Measurements from ENCODE around the gene PSTPIP1.

The PSTPIP1 gene

DNA sequence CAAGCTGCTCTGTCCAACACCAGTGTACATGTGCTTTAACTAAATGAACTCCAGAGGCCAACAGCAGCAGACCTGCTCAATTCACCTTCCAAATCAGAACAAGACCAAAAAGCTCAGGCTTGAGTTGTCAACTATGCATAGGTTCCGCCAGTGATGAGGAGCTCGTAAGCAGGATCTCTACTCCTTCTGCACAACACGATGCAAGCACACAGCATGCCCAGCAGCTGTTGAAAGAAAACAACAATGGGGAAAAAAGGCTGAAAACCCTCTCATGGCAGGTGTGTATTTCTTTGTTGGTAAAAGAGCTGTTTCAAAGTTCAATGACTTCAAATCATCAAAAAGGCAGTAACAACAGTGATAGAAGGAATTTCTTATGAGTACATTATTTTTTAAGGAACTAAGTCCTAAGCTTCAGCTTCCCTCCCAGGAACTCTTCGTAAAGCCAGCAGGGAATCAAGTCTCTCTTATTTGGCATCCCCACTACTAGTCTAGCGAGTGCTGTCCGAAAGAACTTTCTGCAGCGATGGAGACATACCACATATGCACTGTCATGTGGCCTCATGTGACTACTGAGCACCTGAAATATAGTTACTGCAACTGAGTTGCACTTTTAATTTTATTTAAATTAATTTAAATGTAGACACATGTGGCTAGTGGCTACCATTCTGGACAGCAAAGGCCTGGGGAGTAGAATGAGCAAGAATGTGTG, 51.9 kb downstream of the PSTPIP1 start:
- DNase-seq, result no peak

DNA sequence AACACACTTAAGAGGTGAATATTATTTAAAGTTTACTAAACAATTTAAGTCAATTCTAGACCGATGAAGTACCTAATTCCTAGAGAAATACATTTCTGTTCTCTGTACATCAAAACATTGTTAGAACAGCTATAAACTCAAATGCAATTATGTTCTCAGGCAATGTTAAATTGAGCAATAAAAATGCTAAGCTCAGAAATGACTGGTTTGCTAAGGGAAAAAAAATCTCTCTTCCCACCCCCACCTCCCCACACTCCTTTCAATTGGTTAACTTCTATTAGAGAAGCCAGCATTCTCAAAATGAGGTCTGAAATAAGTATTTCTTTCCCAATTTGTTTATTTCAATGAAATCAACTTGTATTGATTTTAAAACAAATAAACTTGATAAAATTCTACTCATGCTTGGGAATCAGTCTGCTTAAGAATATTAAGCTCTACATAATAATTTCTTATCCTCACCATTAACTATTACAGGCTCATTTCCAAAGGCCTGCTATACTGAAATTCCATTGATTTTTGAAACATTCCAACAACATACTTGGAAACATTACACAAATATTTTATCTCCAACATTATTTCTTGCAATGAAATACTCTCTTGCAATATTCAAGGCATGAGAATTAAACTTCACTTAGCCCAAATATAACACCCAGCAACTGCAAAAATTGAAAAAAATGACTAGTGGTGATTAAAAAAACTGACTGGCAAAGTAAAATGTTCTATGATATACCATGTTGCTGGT, 53.4 kb downstream of the PSTPIP1 start:
- no peak for DNase-seq

DNA sequence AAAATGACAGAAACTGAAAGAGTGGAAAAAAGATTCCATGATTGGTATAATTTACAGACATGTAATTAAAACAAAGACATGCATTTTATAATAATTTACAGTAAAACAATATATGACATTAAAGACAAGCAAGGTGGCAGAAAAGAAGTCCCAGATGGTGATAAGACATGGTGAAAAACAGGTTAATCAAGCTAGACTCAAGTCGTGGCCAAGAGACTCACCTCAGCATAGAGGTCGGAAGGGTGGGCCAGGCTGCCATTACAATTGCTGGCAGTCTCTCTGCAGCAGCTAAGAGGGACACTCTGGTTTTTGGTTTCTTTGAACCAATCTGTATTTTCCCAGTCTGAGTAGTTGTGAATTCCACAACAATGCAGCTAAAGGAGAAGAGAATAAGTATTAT, 57.6 kb downstream of the PSTPIP1 start:
- no peak for DNase-seq

DNA sequence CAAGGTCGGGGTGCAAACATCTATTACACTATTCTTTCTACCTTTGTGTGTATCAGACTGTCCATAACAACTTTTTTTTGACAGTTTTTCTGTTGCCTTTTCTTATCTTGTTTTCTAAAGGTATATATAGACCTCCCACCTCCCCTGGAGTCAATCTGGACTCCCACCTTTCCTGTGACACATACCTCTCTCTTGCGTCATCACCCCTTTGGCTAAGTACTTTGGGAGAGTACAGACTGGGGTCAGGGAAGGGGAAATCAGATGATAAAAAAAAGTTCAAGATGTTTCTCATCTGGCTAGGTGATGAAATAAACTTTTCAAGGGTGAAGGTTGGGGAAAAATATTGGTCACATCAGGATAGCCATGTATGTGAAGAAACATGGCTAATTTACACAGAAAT, 58.8 kb downstream of the PSTPIP1 start:
- no peak for DNase-seq

DNA sequence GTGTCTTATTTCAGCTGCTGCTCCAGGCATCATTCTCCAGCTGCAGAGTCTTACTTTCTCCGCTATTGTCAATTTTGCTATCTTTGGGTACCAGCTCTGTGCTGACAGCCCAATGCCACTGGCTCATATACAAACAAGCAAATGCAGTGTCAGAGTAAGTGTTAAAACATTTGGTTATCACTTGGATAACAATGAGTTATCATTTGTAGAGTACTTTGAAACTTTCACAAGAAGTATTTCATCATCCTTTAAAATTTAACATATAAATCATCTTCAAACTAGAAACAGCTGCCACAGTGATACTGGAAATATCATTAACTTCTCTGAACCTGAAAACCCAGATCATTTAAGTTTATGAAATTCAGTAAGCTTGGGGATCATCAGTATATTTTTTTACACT, 62.1 kb downstream of the PSTPIP1 start:
- DNase-seq, result no peak

DNA sequence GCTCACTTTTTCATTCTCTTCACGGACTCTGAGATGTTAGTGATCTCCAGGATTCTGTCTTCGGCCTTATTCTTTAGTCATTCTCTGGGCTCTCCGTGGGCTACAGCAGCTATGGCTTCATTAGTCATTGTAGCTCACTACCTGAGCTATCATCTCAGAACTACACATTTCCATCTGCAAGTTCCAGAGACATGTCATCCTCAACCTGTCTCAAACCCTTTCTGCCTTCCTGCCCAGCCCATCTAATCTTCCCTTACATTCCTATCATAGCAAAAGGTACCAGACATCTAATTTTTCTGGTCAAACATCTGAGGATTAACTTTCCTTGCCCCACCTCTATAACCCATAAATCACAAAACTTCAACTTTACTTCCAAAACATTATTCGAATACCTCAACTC, 62.8 kb downstream of the PSTPIP1 start:
- no peak for DNase-seq

DNA sequence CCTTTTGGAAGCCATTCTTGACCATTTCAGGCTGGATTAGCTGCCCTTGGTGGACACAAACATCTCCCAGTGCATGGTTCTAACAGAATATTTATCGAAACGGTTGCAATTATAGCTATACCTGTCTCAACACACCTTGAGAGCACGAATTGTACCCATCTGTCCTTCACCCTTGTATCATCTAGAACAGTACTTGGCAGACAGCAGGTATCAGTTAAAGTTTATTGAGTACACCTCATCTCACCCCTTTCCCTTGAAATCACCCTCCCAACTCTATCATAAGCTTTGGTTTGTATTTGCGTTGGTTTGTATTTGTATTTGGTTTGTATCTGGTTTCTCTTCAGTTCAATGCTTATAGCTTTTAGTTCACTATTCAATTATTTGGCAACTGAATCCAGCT, 63.5 kb downstream of the PSTPIP1 start:
- DNase-seq, result no peak

DNA sequence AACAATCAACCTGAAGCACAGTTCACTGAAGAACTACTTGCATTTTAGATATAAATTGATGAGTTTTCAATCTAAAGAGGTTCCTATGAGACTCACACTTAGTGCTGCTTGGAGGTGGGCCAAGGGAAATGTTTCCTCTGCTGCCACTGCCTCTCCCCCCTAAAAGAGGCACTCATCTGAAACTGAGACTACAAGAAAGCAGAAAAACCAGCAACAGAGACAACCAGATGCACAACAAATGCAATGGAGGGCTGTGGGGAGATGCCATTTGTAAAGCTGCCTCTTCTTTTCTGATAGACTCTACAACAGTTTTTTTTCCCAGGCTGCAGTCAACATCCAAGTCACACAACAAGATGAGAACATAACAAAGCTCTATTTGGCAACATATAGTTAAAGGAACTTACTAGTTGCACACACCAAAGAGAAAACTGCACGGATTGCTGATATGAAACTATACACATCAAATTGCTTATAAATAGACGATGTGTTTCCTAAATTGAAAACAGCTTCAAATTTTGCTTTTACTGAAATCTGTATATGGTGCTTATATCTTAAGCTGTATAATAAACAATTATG, 64.9 kb downstream of the PSTPIP1 start:
- DNase-seq, result no peak

DNA sequence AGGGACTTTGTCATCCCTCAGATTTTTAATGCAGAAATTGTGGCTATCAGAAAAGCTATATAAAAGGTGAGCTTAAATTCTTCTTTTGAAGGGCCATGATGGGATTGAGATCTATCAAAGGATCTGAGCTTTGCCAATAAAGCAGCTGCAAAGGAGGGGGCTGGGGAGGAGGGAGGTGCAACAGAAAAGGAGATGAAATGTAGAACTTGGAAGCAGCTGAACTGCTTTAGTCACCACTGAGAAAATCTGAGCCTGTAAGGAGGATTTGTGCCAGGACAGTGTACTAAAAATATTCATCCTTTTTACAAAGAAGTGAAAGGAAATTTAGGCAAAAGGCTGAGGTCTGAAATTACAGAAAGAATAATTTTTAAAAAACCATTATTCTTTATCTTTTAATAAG, 65.6 kb downstream of the PSTPIP1 start:
- no peak for DNase-seq

DNA sequence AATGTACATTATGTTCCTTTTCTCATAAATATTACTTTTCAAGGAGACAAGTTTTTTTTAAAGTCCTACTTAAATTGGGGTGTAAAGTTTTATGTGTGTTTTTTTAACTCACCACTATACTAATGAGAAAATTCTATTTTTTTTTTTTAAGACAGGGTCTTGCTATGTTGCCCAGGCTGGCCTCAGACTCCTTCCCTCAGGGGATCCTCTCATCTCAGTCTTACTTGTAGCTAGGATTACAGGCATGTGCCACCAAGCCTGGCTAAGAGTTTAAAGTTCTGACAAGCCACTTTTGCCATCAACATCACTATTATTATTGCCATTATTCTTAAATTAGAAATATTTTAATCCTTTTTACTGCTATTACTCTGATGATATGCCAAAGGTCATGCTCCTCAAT, 68.3 kb downstream of the PSTPIP1 start:
- no peak for DNase-seq

DNA sequence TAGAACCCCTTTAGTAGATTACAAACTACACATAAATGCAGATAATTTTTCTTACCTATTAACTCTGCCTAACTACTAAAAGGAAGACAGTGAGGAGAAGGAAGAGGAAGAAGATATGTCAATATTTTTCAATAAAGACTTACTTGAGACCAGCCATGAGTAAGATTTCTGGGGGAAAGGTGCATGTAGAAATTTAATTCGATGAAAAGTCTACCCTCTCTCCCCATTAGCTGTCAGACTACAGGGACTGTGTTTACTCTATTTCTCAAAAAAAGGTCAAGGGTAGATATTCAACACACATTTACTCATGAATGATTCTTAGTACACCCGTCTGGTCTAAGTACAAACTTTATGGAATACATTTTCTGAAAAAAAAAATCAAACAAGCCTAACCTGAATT, 69.1 kb downstream of the PSTPIP1 start:
- no peak for DNase-seq

DNA sequence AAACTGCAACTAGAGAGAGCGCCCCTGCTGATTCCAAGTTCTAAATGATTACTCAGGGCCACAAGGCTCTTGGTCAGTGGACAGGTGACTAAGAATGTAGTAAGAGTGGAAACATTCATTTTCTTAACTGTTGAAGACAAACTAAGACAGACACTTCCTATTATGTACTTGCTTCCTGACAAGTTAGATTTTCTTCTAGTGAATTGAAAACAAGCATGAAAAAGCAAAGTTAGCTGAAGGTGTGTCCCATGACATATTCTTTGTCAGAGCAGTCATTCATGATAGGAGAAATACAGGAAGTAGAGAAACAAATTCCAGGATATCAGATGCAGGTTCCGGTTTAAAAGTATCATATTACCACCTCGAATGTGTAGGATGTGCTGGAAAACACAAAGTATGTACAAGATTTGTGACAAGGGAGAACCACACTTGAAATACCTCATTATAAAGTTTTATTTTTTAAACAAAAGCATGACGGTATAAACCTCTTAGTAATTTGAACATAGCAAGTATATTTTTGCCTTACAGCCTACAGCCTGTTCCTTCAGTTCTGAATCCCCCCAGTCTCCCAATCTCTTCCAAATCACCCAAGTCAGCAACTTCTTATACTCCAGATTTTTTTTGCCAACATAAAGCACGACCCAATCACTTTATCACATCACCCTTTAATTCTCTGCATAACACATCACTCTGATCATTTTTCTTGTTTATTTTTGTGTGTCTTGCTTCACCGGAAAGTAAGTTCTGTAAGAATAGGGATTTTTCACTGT, 69.8 kb downstream of the PSTPIP1 start:
- DNase-seq, result no peak

DNA sequence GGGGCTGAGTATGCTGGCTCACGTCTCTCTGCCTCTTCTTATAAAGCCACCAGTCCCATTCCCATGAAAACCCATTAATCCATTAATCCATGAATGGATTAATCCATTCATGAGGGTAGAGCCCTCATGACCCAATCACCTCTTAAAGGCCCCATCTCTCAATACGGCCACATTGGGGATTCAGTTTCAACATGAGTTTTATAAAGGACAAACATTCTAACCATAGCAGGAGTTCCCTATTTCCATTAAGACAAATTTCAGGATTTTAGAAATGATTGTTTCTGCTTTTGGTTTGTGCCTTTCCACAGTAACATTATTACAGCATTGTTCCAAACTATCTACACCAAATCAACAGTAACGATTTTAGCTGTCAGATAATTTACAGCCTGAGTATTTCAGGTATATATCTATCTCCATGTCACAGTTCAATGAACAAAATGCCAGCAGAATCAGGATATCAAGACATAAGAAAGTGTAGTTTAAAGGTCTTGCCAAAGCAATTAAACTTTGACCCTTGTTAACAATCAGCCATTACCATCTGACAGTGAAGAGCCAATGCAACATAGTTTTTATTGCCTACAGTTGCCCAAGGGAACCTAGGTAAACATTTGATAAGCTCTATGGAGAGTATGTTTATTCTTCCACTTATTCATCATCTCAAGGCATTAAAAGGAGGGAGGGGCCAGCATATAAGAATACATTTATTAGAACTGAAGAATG, 72.2 kb downstream of the PSTPIP1 start:
- no peak for DNase-seq

DNA sequence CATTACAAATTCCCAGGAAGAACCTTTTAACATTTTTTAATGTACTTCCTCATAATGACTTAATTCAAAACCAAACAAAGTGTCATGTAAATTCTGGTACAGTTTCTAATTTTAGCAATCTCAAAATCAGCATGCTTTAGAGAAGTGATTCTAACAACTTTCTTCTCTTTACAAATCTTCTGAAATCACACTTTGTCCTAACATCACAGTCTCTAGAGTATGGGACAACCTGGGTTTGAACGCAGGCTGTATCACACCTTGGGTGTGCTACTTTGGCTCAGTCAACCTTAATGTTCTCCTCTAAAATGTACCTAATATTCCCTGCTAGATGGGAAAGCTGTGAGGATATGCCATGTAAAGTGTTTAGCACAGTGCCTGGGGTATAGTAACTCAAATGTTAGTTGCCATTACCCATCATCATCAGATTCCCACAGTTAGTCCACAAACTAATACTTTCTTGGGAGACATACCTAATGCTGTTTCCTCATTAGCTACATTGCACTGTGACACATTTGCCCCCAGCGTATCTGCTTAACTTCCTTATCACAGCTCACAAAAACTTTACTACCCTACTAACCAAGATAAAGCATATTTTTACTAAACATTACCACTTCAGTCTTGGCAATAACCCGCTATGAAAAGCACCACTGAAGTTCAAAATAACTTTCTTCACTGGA, 72.9 kb downstream of the PSTPIP1 start:
- no peak for DNase-seq

DNA sequence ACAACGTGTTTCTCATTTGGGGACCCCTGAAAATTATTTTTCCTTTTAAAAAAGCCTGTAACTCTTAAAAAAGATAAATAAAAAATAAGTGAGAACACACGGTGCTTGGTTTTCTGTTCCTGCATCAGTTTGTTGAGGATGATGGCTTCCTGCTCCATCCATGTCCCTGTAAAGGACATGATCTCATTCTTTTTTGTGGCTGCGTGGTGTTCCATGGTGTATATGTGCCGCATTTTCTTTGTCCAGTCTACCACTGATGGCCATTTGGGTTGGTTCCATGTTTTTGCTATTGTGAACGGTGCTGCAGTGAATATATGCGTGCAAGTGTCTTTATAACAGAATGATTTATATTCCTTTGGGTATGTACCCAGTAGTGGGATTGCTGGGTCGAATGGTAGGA, 73.7 kb downstream of the PSTPIP1 start:
- no peak for DNase-seq

DNA sequence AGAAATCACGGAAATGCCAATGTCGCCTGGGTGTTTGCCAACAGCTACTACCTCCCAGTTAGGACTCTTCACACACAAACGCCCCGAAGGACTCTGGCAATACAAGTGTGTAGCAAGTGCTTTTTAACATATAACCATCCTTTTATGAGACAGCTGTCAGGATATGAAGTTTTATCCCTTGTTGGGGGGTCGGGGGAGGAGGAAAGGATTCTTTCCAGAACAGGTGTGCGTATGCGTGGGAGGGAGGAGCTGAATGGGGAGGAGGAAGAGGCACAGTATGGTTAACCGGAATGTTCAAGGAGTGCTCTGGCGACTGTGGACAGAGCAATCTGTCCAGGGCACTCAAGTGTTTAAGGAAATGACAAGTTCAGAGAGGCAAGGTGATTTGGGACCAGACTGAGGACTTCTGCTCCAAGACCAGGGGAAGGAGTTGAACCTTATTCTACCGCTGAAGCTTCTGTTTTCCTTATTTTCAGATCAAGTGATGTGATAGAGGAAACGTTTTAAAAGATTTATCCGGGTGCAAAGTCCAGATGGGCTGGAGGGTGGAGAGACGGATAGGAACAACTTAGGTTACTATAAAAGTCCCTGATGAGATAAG, 74.7 kb downstream of the PSTPIP1 start:
- DNase-seq, result no peak

DNA sequence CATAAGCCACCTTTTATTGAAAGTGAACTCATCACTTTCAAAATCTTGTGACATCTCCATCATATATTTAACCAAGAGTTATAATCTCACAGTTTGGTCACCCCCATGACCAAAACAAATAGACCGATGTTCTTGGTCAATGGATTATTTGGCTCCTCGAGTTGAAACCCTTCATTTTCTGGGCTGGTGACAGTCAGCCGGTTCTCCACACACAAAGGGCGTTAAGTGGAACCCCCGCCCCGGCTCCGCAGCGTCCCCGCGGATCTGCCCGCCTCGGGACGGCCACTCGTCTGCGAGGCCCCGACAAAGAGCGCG, 75.2 kb downstream of the PSTPIP1 start:
- DNase-seq, result no peak

DNA sequence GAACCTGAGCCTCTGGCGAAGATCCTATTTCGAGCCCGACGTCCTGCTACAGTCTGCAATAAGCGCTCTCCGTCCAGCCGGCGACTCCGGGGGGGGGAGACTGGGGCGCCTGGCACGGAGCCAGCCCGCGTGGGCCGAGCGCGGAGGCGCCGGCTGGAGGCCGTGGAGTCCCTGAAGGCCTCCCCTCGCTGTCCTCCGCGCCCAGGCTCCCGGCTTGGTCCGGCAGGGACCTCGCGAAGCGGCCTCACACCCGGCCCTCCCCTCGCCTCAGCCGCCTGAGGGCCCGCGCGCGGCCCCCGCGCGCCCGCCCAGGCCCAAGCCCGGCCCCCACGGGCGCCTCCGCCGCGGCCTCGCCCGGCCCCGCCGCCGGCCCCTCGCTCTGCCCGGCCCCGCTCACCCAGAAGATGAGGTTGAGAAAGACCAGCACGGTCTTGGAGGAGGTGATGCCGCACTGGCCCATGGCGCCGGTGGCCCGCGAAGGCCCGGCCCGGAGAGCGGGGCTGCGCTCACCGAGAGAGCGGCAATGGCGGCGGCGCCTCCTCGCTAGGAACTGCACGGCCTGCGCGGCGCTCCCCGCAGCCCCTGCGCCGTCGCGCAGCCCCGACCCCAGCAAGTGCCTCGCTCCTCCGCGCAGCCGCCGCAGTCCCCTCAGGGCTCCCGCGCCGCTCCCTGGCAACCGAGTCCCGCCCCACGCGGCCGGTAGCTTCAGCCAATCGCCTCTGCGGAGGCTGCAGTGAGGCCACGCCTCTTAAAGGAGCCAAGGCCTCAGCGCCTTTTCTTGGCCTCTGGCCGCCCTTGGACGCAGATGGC, 75.8 kb downstream of the PSTPIP1 start, which contains the start of gene TSPAN3:
TSS of gene TSPAN3 (minus strand) at position 615 of the 810 bp plus-strand sequence. CDS start at position 460, 155 bp downstream.
- peak; percentile 89 for DNase-seq

DNA sequence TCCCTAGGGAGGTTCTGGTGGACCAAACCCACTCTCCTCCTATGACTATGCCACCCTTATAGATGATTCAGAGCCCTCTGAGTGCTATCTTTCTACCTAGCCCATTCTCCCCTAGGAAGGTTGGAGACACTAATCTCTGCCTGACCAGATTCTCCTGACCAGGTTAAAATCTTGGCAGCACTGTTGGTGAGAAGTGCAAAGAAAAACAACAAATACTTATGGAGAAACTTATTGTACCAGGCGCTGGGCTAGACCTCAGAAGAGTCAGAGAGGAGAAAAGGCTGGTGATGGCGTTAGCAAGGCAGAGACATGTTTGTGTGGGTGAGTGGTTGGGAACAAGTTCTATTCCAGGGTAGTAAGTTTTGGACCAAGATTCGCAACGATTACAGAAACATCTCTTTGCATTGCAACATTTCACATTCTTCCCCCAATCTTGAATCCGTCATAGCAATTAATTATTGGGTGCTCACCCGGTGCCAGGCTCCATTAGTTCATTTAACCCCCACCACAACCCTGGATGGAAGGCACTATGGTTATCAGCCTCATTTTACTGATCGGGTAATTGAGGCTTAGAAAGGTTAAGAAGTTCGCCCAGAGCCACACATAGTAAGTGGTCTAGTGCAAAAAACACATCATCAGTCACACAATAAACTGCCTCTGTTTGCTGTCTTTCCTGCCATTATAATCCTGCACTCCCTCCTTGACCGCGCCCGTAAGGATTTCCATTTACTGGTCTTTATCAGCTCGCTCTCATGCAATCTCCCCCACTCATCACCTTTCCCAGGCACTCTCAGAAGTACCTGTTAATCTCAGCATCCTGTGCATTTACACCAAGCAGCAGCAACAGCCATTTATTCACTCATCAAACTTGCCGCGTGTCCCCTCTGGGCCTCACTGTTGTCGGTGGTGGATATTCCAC, 76.6 kb downstream of the PSTPIP1 start:
- no peak for DNase-seq

DNA sequence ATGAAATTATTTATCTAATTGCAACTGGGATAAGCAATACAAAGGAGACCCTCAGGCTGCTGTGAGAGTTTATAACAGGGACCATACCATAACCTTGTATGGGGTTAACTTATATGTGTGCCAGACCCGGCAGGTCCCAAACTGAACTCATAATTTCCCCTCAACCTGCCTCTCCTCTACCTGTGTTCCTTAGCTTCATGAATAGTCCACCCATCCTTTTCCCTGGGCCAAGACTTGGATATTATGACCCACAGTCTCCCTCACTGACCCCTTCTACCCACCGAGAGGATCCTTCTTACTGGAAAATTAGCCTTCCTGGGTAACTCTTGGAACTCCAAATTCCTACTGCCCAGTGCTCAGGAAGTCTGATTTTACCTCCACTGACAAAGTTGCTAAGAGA, 79.4 kb downstream of the PSTPIP1 start:
- no peak for DNase-seq

Data from NCI-H774 (cell line).